Measurements from ENCODE around the gene NCOA7.
"Not testable (repeated sequence)": the region's sequence is repeated elsewhere in the genome, so short reads cannot be mapped to it uniquely, and the experiment has no call there.

The NCOA7 gene

DNA sequence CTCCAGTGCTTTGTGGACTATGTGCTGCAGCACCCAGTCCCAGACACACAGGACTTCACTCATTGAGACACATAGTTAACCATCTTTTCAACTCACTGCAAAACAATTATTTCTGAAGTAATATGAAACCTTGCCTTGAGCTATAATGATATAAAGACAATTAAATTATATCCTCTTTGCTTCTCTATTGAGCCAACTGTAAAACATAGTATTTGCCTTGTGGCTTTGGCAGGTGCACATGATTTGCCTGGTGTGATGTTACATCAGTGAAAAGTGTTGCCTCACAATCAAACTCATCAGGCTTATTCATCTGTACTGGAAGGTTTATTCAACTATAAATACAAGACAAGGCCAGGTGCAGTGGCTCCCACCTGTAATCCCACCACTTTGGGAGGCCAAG is 80.6 kb downstream of the NCOA7 start:
- DNase-seq (ENCODE audit: low read depth): no peak

DNA sequence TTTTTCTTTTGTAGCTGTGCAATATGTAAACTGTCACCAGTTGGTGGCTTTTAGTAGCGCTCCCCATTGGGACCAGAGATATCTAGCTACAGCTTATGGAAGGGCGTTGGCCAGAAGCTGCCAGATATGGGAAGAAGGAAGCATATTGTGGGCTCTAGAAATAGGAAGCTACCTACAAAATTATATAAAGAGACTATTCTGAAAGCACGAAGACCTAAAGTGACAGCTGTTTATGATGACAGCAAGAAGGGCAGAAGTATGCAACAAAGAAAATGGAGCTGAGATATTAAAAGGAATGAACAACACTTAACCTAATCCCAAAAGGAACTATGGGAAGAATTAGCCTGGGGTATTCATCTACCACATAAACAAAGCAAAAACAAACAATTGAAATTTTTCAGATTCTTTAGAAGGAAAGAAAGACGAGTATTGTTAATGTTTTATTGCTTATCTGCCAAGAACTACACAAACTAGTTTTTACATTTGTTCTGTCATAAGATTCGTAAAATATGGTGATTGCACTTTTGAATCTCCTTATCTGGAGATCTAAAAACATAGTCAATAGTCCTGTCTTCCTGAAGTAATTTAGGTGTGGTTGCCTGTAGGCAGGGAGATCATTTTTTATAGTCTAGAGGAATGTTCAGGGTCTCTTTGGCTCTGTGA is 81.6 kb downstream of the NCOA7 start:
- DNase-seq (ENCODE audit: low read depth): no peak

DNA sequence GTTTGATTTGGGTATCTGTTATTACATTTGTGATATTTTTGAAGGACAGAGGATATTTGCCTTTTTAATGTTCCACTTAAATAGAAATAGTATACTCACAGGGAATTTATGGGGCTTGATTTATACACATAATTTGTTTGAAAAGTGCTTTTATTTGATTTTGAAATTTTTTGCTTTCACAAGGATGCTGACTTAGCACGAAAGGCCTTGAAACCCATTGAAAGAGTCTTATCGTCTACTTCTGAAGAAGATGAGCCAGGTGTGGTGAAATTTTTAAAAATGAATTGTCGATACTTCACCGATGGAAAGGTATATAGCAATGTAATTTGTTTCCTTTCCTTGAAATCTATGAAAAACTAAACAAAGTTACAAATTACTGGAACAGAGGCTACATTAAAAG is 91.5 kb downstream of the NCOA7 start:
- DNase-seq (ENCODE audit: low read depth): no peak

DNA sequence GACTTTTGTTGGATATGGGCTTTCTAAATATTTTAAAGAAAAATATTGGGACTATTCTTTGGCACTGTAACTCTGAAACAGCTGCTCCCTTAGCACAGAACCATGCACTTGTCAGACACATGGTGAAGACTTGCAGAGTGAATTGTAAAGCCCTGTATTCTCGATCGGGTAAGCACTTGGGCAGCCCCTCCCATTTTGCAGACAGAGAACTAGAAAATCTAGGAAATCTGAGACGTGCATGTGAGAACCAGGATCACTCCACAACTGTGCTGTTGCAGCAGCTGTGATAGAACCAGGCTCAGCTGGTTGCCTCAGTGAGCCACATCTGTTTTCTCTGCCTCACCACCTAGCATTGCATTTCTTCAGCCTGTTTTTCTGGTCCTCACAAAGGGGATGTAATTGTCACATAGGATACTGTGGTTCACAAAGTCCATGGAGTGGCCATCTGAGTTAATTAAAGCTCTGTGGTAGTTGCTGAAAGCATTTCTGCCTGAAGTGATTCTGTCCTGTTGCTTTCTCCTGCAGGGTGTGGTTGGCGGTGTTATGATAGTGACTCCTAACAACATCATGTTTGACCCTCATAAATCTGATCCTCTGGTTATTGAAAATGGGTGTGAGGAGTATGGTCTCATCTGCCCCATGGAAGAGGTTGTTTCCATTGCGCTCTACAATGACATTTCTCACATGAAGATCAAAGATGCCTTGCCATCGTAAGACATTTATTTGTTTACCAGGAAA is 94.0 kb downstream of the NCOA7 start:
- no peak for DNase-seq (ENCODE audit: low read depth)

DNA sequence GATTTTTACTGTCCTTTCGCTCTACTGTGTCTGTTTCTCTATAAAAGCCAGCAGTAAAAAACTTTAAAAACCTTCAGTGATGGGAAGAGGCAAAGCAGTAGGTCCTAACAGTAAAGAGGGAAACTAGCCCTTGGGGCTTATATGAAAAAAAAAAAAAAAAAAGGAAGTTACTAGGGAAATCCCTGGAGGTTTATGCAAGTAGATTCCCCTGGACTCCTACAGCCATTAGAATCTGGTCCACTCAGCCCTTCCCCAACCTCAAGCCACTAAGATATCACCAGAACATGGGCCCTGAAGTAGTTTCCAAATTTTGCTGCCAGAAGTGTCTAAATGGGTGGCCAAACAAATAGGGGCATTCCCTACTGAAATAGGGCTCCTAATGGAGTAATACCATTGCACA is 95.3 kb downstream of the NCOA7 start:
- no peak for DNase-seq (ENCODE audit: low read depth)

DNA sequence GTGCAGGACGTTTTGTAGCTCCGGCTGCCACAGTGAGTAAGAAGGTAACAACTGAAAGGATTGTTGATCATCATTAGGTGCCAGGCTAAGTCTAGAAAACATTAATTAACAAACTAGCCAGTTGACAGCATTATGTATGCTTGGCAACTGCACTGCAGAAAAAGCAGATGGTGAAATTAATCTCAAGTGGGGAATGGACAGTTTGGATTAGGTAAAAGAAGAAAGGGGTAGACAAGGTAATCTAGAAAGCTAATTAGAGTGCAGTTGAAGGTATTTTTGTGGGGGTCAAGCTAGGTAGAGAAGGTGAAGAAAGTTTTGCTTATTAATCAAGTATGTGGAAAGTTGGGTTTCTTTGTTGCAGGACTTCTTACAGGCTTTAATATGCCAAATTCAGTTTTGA is 96.2 kb downstream of the NCOA7 start:
- DNase-seq (ENCODE audit: low read depth): no peak

DNA sequence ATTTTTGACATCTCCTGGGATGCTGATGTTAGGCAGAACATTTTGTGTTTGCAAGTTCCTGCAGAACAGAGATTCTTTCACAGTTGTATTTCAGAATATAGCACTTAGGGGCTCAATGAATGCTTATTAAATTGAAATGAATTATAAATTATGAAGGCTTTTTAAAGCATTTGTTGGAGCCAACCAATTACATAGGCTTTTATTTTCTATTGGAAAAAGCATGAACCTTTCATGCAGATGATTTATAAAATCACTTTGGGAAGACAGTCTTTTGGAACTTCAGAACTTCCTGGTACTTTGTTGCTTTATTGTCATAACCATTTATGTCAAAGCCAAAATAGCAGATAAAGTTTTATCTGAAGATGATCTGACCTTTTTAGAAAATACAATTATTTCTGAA is 96.6 kb downstream of the NCOA7 start:
- DNase-seq (ENCODE audit: low read depth): no peak

DNA sequence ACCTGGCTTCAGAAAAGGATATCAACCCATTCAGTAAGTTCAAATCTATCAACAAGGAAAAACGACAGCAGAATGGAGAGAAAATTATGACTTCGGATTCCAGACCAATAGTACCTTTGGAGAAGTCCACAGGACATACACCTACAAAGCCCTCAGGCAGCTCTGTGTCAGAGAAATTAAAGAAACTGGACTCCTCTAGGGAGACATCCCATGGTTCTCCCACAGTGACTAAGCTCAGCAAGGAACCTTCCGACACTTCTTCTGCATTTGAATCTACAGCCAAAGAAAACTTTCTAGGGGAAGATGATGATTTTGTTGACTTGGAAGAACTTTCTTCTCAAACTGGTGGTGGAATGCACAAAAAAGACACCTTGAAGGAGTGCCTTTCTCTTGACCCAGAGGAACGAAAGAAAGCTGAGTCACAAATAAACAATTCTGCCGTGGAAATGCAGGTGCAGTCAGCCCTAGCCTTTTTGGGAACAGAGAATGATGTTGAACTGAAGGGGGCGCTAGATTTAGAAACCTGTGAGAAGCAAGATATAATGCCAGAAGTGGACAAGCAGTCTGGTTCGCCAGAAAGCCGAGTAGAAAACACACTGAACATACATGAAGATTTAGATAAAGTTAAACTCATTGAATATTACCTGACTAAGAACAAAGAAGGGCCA is 98.4 kb downstream of the NCOA7 start:
- DNase-seq (ENCODE audit: low read depth): no peak

DNA sequence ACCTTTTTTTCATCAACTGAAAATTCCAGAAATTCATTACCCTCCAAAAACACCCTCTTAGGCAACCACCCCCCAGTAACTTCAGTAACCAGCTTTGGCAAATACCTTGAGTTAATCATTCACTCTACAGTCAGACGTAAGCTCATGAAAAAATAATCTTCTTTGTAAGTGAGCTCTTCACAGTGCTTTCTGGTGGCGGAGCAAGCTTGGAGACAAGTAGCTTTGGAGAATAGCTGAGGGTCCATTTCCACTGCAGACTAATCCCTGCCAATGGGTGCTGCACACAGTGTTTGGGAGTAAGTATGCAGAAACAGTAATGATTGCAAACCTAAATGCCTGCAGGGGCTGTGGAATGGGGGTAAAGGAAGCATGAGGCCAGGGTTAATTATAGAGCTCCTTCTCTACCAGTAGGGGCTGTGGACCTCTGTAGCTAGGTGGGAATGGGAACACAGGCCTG is 109.0 kb downstream of the NCOA7 start:
- no peak for DNase-seq (ENCODE audit: low read depth)

DNA sequence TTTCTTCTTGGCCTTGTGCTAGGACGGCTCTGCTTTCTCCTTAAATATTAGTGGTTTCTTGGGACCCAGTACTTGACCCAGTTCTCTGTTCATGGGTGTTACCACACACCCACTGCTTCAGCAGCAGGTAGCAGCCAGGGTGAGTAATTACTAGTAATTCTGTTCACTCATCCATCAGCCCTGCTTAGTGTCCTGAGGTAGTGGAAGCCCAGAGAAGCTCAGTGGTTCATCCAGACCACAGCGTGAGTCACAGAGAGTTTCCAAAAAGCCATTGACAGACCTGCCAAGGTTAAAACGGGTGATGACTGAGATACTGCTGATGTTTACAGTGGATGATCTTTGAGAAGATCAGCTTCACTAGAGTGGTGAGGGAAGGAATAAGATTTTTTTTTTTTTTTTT is 114.1 kb downstream of the NCOA7 start:
- no peak for DNase-seq (ENCODE audit: low read depth)

DNA sequence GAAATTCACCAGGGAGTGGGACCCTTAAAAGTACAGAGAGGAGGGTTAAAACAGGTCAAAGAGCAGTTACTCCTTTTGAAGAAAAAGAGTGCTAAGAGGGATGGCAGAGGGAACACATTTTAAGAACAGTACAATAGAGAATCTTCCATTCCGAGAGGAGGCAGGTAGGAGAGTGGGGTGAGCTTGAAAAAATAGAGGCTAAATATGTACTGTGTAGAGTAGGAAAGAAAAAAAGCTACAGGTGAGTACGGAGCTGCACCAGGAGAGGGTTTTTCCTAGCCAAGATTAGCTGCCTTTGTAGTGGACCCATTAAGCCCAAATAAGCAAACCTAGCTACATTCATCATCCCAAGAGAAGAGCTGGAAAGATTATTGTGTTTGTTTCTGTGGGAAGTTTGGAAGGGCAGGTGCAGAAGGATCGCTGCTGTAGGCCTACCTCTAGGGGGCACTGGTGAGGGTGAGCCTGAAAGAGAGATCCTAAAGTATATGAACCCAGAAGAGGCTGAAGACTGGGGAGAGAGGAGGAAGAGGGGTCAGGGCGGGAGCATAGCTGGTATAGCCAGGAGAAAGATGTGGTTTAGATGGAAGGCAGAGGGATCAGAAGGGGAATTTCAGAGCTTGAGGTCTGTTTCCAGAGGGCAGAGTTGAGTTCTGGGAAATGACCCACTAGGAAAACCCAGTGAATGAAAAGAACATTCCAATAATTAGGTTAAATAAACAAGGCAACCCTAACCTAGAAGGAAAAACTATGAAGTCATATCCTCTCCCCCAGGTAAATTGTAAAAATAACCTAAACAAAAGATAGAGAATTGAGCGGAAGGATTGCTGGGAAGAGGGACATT is 115.6 kb downstream of the NCOA7 start:
- no peak for DNase-seq (ENCODE audit: low read depth)

DNA sequence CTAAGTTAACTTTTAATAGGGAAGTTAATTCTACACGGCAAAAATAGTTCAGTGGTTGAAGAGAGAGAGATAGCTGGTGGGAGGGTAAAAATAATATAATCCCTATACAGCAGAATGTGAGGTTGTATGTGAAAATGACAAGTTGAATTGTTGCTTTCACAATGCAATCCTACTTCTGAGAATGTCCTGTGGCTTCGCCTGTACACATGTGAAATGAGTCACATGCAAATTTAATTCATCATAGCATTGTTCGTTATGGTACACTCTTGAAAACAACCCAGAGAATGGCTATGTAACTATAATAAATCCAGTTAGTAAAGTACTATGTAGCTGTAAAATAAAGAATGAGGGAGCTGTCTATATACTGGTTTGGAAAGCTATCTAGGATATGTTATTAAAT is 119.8 kb downstream of the NCOA7 start:
- DNase-seq (ENCODE audit: low read depth): no peak

DNA sequence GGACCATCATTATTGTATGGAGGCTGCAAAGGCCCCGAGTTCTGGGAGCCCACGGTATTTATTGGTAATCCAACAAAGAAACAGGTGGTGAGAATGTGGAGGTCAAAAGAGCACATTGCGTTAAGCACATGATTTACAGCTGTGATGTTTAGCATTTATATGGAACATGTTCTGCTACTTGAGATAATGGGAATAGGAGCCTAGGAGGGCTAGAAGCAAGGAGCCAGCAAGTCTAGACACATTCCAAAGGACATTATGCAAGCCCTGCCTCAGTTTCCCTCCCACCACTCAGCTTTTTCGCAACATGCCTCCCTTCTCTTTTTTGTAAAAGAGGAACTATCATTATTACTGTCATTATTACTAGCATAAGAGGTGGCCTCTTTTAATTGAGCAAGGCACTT is 120.3 kb downstream of the NCOA7 start:
- not testable (repeated sequence) for DNase-seq (ENCODE audit: low read depth)

DNA sequence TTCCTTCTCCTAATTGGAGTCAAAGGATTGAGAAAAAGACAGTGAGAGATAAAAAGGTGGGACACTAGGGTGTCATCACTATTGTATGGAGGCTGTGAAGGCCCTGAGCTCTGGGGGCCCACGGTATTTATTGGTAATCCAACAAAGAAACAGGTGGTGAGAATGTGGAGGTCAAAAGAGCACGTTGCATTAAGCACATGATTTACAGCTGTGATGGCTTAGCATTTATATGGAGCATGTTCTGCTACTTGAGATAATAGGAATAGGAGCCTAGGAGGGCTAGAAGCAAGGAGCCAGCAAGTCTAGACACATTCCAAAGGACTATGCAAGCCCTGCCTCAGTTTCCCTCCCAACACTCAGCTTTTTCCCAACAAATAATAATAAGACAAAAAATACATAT is 121.7 kb downstream of the NCOA7 start:
- DNase-seq (ENCODE audit: low read depth): not testable (repeated sequence)

DNA sequence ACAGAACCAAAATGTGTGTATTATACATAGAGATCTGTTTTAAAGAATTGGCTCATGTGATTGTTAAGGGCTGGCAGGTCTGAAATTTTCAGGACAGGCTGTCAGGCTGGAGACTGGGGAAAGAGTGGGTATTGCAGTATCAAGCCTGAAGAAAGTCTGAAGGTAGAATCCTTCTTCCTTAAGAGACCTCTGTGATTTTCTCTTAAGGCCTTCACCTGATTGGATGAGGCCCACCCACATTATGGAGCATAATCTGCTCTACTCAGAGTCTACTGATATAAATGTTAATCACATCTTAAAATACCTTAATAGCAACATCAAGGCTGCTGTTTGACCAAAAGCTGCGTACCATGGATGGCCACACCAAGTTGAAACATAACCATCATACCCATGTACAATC is 122.4 kb downstream of the NCOA7 start:
- DNase-seq (ENCODE audit: low read depth): no peak

DNA sequence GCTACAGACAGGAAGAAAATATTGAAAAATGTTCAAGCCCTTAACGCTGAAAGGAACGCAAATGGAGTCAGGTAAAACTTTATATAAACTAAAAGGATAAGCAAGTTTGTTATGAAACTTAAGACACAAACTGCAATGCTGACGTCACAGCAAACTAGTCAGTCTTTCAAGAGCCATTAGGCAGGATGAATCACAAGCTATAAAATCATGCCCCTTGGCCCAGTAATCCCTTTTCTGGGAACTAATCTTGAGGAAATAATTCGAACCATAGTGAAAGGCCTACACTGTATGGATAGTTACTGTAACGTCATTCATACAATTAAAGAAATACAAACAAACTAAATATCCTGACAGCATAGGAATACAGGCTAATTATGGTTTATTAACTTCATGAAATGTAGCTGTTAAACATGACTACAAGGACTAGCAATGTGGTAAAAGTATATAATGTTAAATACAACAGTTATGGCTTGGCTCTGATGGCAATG is 123.1 kb downstream of the NCOA7 start:
- no peak for DNase-seq (ENCODE audit: low read depth)

DNA sequence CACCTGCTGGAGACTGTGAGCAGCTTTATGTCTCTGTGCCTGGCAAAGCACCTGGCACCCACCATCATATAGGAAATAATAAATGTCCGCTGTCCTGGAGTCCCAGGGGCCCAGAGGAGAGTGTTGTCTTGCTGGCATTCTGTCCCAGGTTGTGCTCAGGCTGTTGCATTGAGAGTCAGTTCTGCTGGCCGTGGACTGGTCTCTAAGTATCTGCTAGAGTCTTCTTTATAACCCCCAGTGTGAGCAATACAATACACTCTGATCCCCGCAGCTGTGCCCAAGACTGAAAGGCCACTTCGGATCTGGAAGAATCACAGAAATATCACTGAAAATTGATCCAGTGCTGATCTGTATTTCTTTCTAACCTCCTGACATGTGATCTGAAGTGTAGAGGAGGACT is 127.5 kb downstream of the NCOA7 start:
- DNase-seq (ENCODE audit: low read depth): no peak

DNA sequence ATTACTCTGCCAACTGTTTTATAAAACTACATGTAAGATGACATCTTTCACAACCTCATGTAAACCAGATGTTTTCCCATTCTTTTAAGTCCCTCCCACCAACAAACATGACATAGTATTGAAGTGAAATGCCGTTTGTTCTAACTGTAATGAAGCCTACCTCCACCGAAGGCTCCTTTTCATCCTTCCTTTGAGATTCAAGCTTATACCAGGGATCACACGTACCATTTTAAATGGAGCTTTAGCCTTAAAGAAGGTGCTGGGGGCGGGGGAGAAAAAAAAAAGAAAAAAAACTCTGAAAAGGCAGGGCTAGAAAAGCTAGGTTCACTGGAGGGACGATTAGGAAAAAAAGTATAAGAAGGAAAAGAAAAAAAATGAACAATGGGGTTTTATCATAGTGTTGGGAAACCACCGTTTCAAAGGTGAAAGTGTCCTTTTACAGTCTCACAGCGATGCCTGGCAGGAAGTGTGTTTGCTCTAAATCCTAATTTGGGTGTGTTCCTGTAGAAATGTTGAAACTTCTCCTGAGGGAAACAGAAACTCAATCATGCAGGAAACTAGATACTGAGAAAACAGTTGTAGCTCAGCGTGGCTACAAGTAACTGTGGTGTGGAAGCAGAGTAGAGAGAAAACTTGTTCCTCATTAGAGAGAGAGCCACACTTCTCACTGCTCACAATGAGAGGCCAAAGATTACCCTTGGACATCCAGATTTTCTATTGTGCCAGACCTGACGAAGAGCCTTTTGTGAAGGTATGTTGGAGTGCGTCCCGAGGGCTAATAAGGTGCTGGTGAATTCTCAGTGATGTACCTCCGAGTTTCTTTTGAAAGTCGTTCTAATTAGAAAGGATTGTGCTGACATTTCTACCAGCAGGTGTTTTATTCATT is 128.2 kb downstream of the NCOA7 start:
- DNase-seq (ENCODE audit: low read depth): no peak

DNA sequence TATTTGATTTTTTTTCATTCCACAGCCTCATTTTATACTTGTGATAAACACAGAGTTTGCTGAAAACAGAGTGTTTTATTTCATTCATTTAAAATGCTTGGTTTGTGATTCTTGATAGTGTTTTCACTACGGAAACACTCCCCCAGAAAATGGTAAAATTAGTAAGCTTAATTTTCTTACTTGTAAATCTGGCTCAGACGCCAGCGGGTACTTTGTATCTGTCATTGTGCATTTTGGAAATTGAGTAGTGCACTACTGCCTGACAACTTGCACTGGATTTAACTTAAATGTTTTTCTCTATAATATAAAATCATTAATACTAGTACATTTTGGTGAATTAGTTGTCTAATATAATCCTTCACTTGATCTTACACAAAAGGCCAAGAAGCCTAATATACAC is 128.9 kb downstream of the NCOA7 start:
- DNase-seq (ENCODE audit: low read depth): no peak

DNA sequence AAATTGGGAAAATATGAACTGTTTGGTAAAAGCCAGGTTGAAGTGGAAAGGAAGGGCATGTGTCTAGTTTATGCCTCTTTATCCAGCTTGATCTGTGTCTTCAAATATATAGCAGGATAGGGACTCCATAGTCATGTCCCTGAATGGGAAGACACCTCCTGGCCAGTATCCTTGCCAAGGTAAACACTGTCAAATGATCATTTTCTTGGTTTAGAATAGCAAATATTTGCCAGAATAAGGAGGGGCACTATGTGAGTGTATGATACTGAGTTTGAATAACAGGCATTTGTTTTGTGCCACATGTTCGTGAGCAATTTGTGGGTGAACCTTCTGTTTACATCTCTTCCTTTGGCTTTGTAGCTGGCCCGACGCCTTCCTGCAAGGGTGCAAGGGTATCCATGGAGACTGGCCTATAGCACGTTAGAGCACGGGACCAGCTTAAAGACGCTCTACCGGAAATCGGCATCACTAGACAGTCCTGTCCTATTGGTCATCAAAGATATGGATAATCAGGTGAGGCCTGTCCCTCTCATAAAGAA is 131.6 kb downstream of the NCOA7 start:
- no peak for DNase-seq (ENCODE audit: low read depth)

DNA sequence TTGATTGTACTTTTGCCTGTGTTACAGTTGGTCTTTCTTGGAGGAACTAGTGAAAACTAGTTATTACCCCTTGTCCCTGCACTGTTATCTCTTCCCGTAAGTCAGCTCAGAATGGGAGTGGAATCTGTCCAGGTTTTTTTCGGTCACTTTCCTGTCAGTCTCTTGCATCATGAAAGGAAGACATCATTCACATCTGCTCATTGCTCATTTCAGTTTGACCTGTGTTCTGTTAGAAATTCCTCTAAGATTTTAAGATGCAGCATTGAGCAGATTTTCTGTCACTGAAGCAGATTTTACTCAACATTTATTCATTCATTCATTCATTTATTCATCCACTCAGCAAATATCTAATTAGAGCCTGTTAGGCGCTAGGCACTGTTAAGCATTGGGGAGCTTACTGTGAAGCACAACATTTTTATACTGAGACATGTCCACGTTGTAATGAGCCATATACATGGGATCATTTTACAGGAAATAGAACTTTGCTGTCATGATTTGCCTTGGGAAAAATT is 132.7 kb downstream of the NCOA7 start:
- no peak for DNase-seq (ENCODE audit: low read depth)

Measured in stimulated activated CD8-positive, alpha-beta memory T cell treated with anti-CD3 and anti-CD28 coated beads, Interleukin-15, amount 100 ng/mL, for 1 hour (primary cell).